ENCODE measurements around the gene AGPAT1. TPM values are rescaled to one million over a fixed set of nuclear protein-coding genes. Genes with fewer than 3 reads are reported as not detected.
"Not testable (repeated sequence)": the region's sequence is repeated elsewhere in the genome, so short reads cannot be mapped to it uniquely, and the experiment has no call there.

AGPAT1 gene
- polyA plus RNA-seq, 1 of the 3 experiments (the other 2 are of a cell fraction): 118 TPM

DNA sequence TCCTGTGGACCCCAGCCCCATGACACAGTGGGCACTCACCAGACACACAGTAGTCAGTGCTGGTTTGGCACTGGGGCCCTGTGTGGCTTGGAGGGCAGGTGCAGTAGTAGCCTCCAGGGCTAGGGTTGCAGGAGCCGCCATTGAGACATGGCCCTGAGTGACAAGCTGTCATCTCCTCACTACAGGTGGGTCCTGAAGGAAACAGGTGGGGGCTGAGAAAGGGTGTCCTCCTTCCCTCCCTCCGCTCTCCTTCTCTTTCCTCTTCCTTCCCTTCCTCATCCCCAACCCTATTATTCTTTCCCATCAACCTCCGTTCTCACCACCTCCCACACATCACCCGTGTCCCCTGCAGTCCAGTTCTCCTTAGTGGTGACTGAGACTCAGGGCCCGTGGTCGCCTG lies 37.8 kb upstream of the AGPAT1 start:
- H3K4me1 ChIP-seq (ENCODE audit: control insufficient read depth in 1 of 2, insufficient read depth in 2 of 2, low read depth in 1 of 2, low read length in 1 of 2): no peaks in the 10 kb centered on the region
- H3K27ac ChIP-seq (ENCODE audit: low read depth in 2 of 2, low read length in 1 of 2): no peak overlapping the region
- no peaks in the 10 kb centered on the region for H3F3A ChIP-seq (replicated peaks; ENCODE audit: insufficient read depth)
- 17% methylated on average over 6 of the region's 6 CpGs for whole genome bisulfite sequencing (ENCODE audit: low lambda C conversion rate)
- TF ChIP-seq JUND (IDR thresholded peaks at IDR 0.05) (no peak), MXI1 (IDR thresholded peaks at IDR 0.05; ENCODE audit: low read depth, low read length) (no peak), RFX5 (IDR thresholded peaks at IDR 0.05; ENCODE audit: low read length) (no peak), RAD21 (IDR thresholded peaks at IDR 0.05; ENCODE audit: low read length) (no peak), RCOR1 (IDR thresholded peaks at IDR 0.05; ENCODE audit: low read length) (no peak), CHD2 (IDR thresholded peaks at IDR 0.05; ENCODE audit: low read length, partially characterized antibody) (no peak)
- TF ChIP-seq, protein P1, sequence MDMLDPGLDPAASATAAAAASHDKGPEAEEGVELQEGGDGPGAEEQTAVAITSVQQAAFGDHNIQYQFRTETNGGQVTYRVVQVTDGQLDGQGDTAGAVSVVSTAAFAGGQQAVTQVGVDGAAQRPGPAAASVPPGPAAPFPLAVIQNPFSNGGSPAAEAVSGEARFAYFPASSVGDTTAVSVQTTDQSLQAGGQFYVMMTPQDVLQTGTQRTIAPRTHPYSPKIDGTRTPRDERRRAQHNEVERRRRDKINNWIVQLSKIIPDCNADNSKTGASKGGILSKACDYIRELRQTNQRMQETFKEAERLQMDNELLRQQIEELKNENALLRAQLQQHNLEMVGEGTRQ (IDR thresholded peaks at IDR 0.05; ENCODE audit: borderline replicate concordance, low read depth, low read length): no peak
- no peak for DNase-seq
- H3K4me3 ChIP-seq (ENCODE audit: low read depth in 2 of 2, low read length in 1 of 2): no peak overlapping the region
- ChIA-PET CTCF (interaction anchor here (0.8 kb wide), 1 partner anchor 14 kb away, joined by 3 read pairs; no protein-coding TSS in a partner anchor), POLR2A (no interaction called here)
- H3K27me3 ChIP-seq (ENCODE audit: insufficient read depth): peaks cover 81% of the 10 kb centered on the region
- no peak overlapping the region for H2AFZ ChIP-seq (ENCODE audit: low read depth)
- no peaks in the 10 kb centered on the region for H3K9me3 ChIP-seq
- H3K9me2 ChIP-seq: no peaks in the 10 kb centered on the region
- no peak overlapping the region for H3K9ac ChIP-seq
- H4K20me1 ChIP-seq (ENCODE audit: insufficient read depth): no peaks in the 10 kb centered on the region
- no peaks in the 10 kb centered on the region for H3K79me2 ChIP-seq (ENCODE audit: insufficient read depth)
- no peaks in the 10 kb centered on the region for H3K36me3 ChIP-seq (replicated peaks in 1 of 2; ENCODE audit: control insufficient read depth in 1 of 2, insufficient read depth in 2 of 2, low read length in 1 of 2)
- H3K4me2 ChIP-seq: no peak overlapping the region

DNA sequence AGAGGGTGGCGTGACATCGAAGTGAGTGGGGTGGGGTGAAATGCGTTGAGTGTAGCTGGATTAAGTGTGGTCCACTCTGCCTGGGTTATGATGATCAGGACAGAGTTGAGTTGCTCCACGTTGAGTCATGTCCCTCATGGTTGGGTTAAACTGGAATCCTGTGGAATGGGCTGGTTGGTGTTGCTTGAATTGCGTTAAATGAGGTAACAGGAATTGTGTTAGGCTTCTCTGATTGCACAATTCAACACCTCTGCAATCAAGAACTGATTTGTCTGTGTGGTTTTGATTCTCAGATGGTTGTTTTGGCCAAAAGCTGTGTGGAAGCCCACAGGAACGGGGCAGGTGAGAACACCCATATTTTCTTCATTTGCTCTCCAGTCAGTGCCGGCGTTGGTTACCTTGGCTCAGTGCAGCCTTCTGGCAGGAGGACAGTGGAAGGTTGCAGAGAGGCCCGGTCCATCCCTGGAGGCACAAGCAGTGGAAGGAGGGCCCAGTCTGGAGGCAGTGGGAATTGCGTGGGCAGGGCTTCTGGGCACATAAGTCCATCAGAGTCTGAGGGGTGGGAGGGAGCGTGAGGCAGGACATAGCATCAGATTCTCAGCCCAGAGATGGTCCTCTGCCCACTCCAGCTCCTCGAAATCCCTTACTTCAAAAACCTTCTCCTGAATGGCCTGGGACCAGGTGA lies 36.3 kb upstream of the AGPAT1 start:
- Histone ChIP-seq H3K36me3 (replicated peaks in 1 of 2; ENCODE audit: control insufficient read depth in 1 of 2, insufficient read depth in 2 of 2, low read length in 1 of 2) (no peaks in the 10 kb centered on the region), H3K9me2 (no peaks in the 10 kb centered on the region), H3K27me3 (ENCODE audit: insufficient read depth) (peaks cover 73% of the 10 kb centered on the region), H3K4me2 (no peak overlapping the region), H3K9me3 (no peaks in the 10 kb centered on the region), H3F3A (replicated peaks; ENCODE audit: insufficient read depth) (no peaks in the 10 kb centered on the region), H3K9ac (no peak overlapping the region), H2AFZ (ENCODE audit: low read depth) (no peak overlapping the region), H3K79me2 (ENCODE audit: insufficient read depth) (no peaks in the 10 kb centered on the region), H4K20me1 (ENCODE audit: insufficient read depth) (no peaks in the 10 kb centered on the region), H3K4me3 (ENCODE audit: low read depth in 2 of 2, low read length in 1 of 2) (no peak overlapping the region), H3K4me1 (ENCODE audit: control insufficient read depth in 1 of 2, insufficient read depth in 2 of 2, low read depth in 1 of 2, low read length in 1 of 2) (no peaks in the 10 kb centered on the region), H3K27ac (ENCODE audit: low read depth in 2 of 2, low read length in 1 of 2) (no peak overlapping the region)
- CTCF ChIA-PET: interaction anchor here (0.8 kb wide), 1 partner anchor 33 kb away, joined by 3 read pairs; no protein-coding TSS in a partner anchor
- no peak for TF ChIP-seq REST (IDR thresholded peaks at IDR 0.05; ENCODE audit: low read depth, low read length)
- no peak for TF ChIP-seq IRF3 (IDR thresholded peaks at IDR 0.05; ENCODE audit: low read depth, low read length)
- TF ChIP-seq RXRA (IDR thresholded peaks at IDR 0.05; ENCODE audit: borderline replicate concordance, low read depth): no peak
- no peak for TF ChIP-seq TAF1 (IDR thresholded peaks at IDR 0.05; ENCODE audit: borderline replicate concordance, low read depth, low read length)
- no peak for TF ChIP-seq TEAD4 (IDR thresholded peaks at IDR 0.05; ENCODE audit: borderline replicate concordance, insufficient read depth)
- no peak for TF ChIP-seq GATA2 (CRISPR knock-in tag; IDR thresholded peaks at IDR 0.05)
- TF ChIP-seq USF1 (IDR thresholded peaks at IDR 0.05; ENCODE audit: borderline replicate concordance, low read depth): no peak
- no peak for DNase-seq
- POLR2A ChIA-PET: no interaction called here
- 29% methylated on average over 8 of the region's 12 CpGs for WGBS (ENCODE audit: low lambda C conversion rate)

- H3K4me3 ChIP-seq (ENCODE audit: low read depth in 2 of 2, low read length in 1 of 2); H3K9me2 ChIP-seq; H3F3A ChIP-seq (replicated peaks; ENCODE audit: insufficient read depth); H3K9me3 ChIP-seq; H3K79me2 ChIP-seq (ENCODE audit: insufficient read depth); H3K9ac ChIP-seq; H3K4me1 ChIP-seq (ENCODE audit: control insufficient read depth in 1 of 2, insufficient read depth in 2 of 2, low read depth in 1 of 2, low read length in 1 of 2); H4K20me1 ChIP-seq (ENCODE audit: insufficient read depth); CTCF ChIA-PET; DNase-seq; POLR2A ChIA-PET; H2AFZ ChIP-seq (ENCODE audit: low read depth); H3K36me3 ChIP-seq (replicated peaks in 1 of 2; ENCODE audit: control insufficient read depth in 1 of 2, insufficient read depth in 2 of 2, low read length in 1 of 2); H3K27ac ChIP-seq (ENCODE audit: low read depth in 2 of 2, low read length in 1 of 2); H3K4me2 ChIP-seq: not testable (repeated sequence)
- 46% methylated on average over 4 of the region's 4 CpGs for WGBS (ENCODE audit: low lambda C conversion rate)
- H3K27me3 ChIP-seq (ENCODE audit: insufficient read depth): peaks cover 65% of the 10 kb centered on the region
These were observed 35.5 kb upstream of the AGPAT1 start for GRCh38 chr6:32211432-32211831.

All from SK-N-SH (cell line).